Tibial nerve (tissue), 4 donors: Measurements from ENCODE around the gene SFN. TPM values are rescaled to one million over a fixed set of nuclear protein-coding genes. Genes with fewer than 3 reads are reported as not detected.

Experiments
- DNase-seq, 2 donors: peaks; one replicate each; pipeline ENCODE4 v3.0.0-alpha.2; 2019; ENCODE audit warnings: low spot score in 2 of 2
- H3K27ac ChIP-seq, 4 donors: fragments of 200-600 bp; sonication (generic) in 3 of 4; one replicate each; pipeline ENCODE4 v1.5.1; 2017 to 2019; ENCODE audit warnings: mild to moderate bottlenecking in 1 of 4
- H3K27me3 ChIP-seq, 2 donors: fragments of 200-600 bp; sonication (generic) in 1 of 2; one replicate each; pipeline versions ENCODE4 v1.5.1 to v1.6.0; 2017 to 2019
- H3K36me3 ChIP-seq, 3 donors: fragments of 200-600 bp; sonication (generic); one replicate each; pipeline ENCODE4 v1.5.1; 2018 to 2019
- H3K4me1 ChIP-seq, 4 donors: fragments of 200-600 bp; sonication (generic) in 3 of 4; one replicate each; pipeline ENCODE4 v1.5.1; 2017 to 2019
- H3K4me3 ChIP-seq, 4 donors: fragments of 200-600 bp; sonication (generic) in 3 of 4; one replicate each; pipeline ENCODE4 v1.5.1; 2017 to 2019; ENCODE audit warnings: mild to moderate bottlenecking in 1 of 4, moderate library complexity in 1 of 4
- H3K9me3 ChIP-seq, 4 donors: fragments of 200-600 bp; sonication (generic) in 3 of 4; one replicate each; pipeline ENCODE4 v1.5.1; 2017 to 2019
- CTCF ChIP-seq, 5 experiments: fragments of 200-600 bp in 3 of 5; fragments of 450-650 bp in 2 of 5; sonication (generic) in 3 of 5; IDR thresholded peaks; one replicate each; pipeline ENCODE4 v1.5.1; 2016 to 2019; ENCODE audit warnings: antibody characterized with exemption in 5 of 5, mild to moderate bottlenecking in 3 of 5, moderate library complexity in 2 of 5
- EP300 ChIP-seq, 2 donors: sonication (generic); formaldehyde crosslinking; IDR thresholded peaks; one replicate each; pipeline ENCODE4 v1.6.1; 2017; ENCODE audit warnings: antibody characterized with exemption in 2 of 2, mild to moderate bottlenecking in 1 of 2
- POLR2A ChIP-seq, 2 donors: fragments of 450-650 bp; IDR thresholded peaks; one replicate each; pipeline ENCODE4 v1.6.1; 2017; ENCODE audit warnings: antibody characterized with exemption in 2 of 2, mild to moderate bottlenecking in 2 of 2, moderate library complexity in 2 of 2
- WGBS, 2 donors: methylation state at CpG; one replicate each; pipeline ENCODE4 v1.1.5; 2018; 5-methylcytosine and 5-hydroxymethylcytosine counted together
- total RNA-seq, 4 donors: library from RNA; depleted of rRNA; stranded (reverse); fragments of >200 nt; gene quantifications; one replicate each; pipeline ENCODE4 v1.1.0, GENCODE V29; 2016

The SFN gene
- total RNA-seq, 4 donors from 2014 or later, result not detected

GRCh38 chr1:26856181-26856580 lies 6.8 kb upstream of the SFN start:
- no peak overlapping the region for H3K27ac ChIP-seq
- TF ChIP-seq EP300 (IDR thresholded peaks at IDR 0.05) (no peak), CTCF (IDR thresholded peaks at IDR 0.05) (no peak), POLR2A (IDR thresholded peaks at IDR 0.05) (no peak)
- H3K27me3 ChIP-seq, result no peaks in the 10 kb centered on the region
- 85 to 91% methylated on average over 11 of the region's 11 CpGs for WGBS, 2 donors
- DNase-seq, result no peak
- H3K4me3 ChIP-seq, result no peak overlapping the region
- peaks cover 0 to 8% (median 0%) of the 10 kb centered on the region in 4 donors for H3K4me1 ChIP-seq
- peaks cover 4 to 76% (median 7%) of the 10 kb centered on the region in 3 donors for H3K36me3 ChIP-seq
- no peaks in the 10 kb centered on the region for H3K9me3 ChIP-seq

GRCh38 chr1:26856604-26857469 lies 6.1 kb upstream of the SFN start:
- no peak for DNase-seq
- peaks cover 0 to 8% (median 0%) of the 10 kb centered on the region in 4 donors for H3K4me1 ChIP-seq
- peaks cover 0 to 69% (median 5%) of the 10 kb centered on the region in 3 donors for H3K36me3 ChIP-seq
- H3K9me3 ChIP-seq, result no peaks in the 10 kb centered on the region
- no peaks in the 10 kb centered on the region for H3K27me3 ChIP-seq
- TF ChIP-seq POLR2A (IDR thresholded peaks at IDR 0.05), result no peak
- TF ChIP-seq EP300 (IDR thresholded peaks at IDR 0.05), result no peak
- no peak for TF ChIP-seq CTCF (IDR thresholded peaks at IDR 0.05)
- 74 to 78% methylated on average over 21 of the region's 21 CpGs for WGBS, 2 donors
- H3K4me3 ChIP-seq, result no peak overlapping the region
- H3K27ac ChIP-seq, result no peak overlapping the region

GRCh38 chr1:26857473-26858060 lies 5.4 kb upstream of the SFN start:
- peaks cover 0 to 62% (median 0%) of the 10 kb centered on the region in 3 donors for H3K36me3 ChIP-seq
- H3K4me1 ChIP-seq, result peaks cover 0 to 8% (median 0%) of the 10 kb centered on the region in 4 donors
- H3K27ac ChIP-seq, result no peak overlapping the region
- 69 to 71% methylated on average over 8 of the region's 8 CpGs for WGBS, 2 donors
- H3K4me3 ChIP-seq, result no peak overlapping the region
- DNase-seq, result no peak
- no peaks in the 10 kb centered on the region for H3K27me3 ChIP-seq
- TF ChIP-seq EP300 (IDR thresholded peaks at IDR 0.05) (no peak), CTCF (IDR thresholded peaks at IDR 0.05) (no peak), POLR2A (IDR thresholded peaks at IDR 0.05) (no peak)
- H3K9me3 ChIP-seq, result no peaks in the 10 kb centered on the region

- Histone ChIP-seq H3K4me3 (no peak overlapping the region), H3K36me3 (peaks cover 0 to 56% (median 0%) of the 10 kb centered on the region in 3 donors), H3K9me3 (no peaks in the 10 kb centered on the region), H3K4me1 (peaks cover 0 to 3% (median 0%) of the 10 kb centered on the region in 4 donors), H3K27me3 (no peaks in the 10 kb centered on the region), H3K27ac (no peak overlapping the region)
- WGBS, 2 donors, result 77 to 88% methylated on average over 4 of the region's 4 CpGs
- TF ChIP-seq CTCF (IDR thresholded peaks at IDR 0.05) (no peak), POLR2A (IDR thresholded peaks at IDR 0.05) (no peak), EP300 (IDR thresholded peaks at IDR 0.05) (no peak)
- no peak for DNase-seq
Observed at GRCh38 chr1:26858160-26858559, 4.8 kb upstream of the SFN start.
